HEK293 (cell line): ENCODE measurements around the gene LASP1.

Experiments
- CTCF ChIP-seq: fragments of 450-650 bp; formaldehyde crosslinking; IDR thresholded peaks from 2 replicates; pipeline ENCODE4 v1.5.1; 2016; ENCODE audit warnings: missing biosample characterization, missing genetic modification characterization
- PRDM10 ChIP-seq: fragments of 450-650 bp; formaldehyde crosslinking; IDR thresholded peaks from 2 replicates; pipeline ENCODE4 v1.5.1; 2016; ENCODE audit warnings: missing biosample characterization, missing genetic modification characterization
- ZBTB17 ChIP-seq: fragments of 450-650 bp; formaldehyde crosslinking; IDR thresholded peaks from 2 replicates; pipeline ENCODE4 v1.5.1; 2016; ENCODE audit warnings: missing biosample characterization, missing genetic modification characterization
- ZBTB7A ChIP-seq: fragments of 450-650 bp; formaldehyde crosslinking; IDR thresholded peaks from 2 replicates; pipeline ENCODE4 v1.5.1; 2016; ENCODE audit warnings: low read depth, missing biosample characterization, missing genetic modification characterization
- ZNF24 ChIP-seq: fragments of 450-650 bp; formaldehyde crosslinking; IDR thresholded peaks from 2 replicates; pipeline ENCODE4 v1.5.1; 2016; ENCODE audit warnings: missing biosample characterization, missing genetic modification characterization
- ZNF510 ChIP-seq: fragments of 450-650 bp; formaldehyde crosslinking; IDR thresholded peaks from 2 replicates; pipeline ENCODE4 v1.5.1; 2018; ENCODE audit warnings: mild to moderate bottlenecking, missing genetic modification characterization, missing biosample characterization; ENCODE audit not compliant: insufficient replicate concordance
- ZNF76 ChIP-seq: fragments of 450-650 bp; formaldehyde crosslinking; IDR thresholded peaks from 2 replicates; pipeline ENCODE4; 2016; ENCODE audit warnings: low read depth, missing biosample characterization, missing genetic modification characterization, borderline replicate concordance
- ZSCAN16 ChIP-seq: fragments of 450-650 bp; formaldehyde crosslinking; IDR thresholded peaks from 2 replicates; pipeline ENCODE4 v1.5.1; 2016; ENCODE audit warnings: missing biosample characterization, missing genetic modification characterization

- TF ChIP-seq PRDM10 (tag by site-specific recombination) (no peak), ZBTB7A (tag by site-specific recombination) (no peak), ZNF24 (tag by site-specific recombination) (no peak), CTCF (no peak), ZBTB17 (tag by site-specific recombination) (no peak), ZSCAN16 (tag by site-specific recombination) (no peak), ZNF76 (no peak), ZNF510 (tag by site-specific recombination) (no peak)
Observed at GRCh38 chr17:38852771-38853291, 17.0 kb upstream of the LASP1 start.
